IMR-90 (cell line): ENCODE results near the gene LRRC19.

Experiments used
- CEBPB ChIP-seq: IDR thresholded peaks from 2 replicates; pipeline ENCODE4 v1.6.1; 2012; ENCODE audit warnings: low read depth, low read length, improper control_type of control experiment
- CTCF ChIP-seq: conservative IDR thresholded peaks from 2 replicates; pipeline ENCODE4 v1.5.1; 2012; ENCODE audit warnings: mild to moderate bottlenecking, low read depth, low read length, improper control_type of control experiment
- MAFK ChIP-seq: IDR thresholded peaks from 2 replicates; pipeline ENCODE4 v1.6.1; 2012; ENCODE audit warnings: low read depth, low read length, improper control_type of control experiment
- MAZ ChIP-seq: IDR thresholded peaks from 2 replicates; pipeline ENCODE4 v1.6.1; 2012; ENCODE audit warnings: low read depth, mild to moderate bottlenecking, low read length, improper control_type of control experiment, moderate library complexity, borderline replicate concordance
- MXI1 ChIP-seq: IDR thresholded peaks from 2 replicates; pipeline ENCODE4 v1.6.1; 2012; ENCODE audit warnings: low read depth, mild to moderate bottlenecking, low read length, moderate library complexity, borderline replicate concordance
- POLR2A ChIP-seq: IDR thresholded peaks from 2 replicates; pipeline ENCODE4 v1.6.1; 2012; ENCODE audit warnings: mild to moderate bottlenecking, low read depth, low read length
- SMC3 ChIP-seq: fragments of 150-350 bp; IDR thresholded peaks from 2 replicates; pipeline ENCODE4 v1.6.1; 2016; ENCODE audit warnings: low read depth, mild to moderate bottlenecking, antibody characterized with exemption, low read length, moderate library complexity
- USF2 ChIP-seq: fragments of 150-350 bp; IDR thresholded peaks from 2 replicates; pipeline ENCODE4 v1.6.1; 2017; ENCODE audit warnings: mild to moderate bottlenecking, antibody characterized with exemption, low read length, low read depth

- TF ChIP-seq SMC3 (no peak), CTCF (no peak), POLR2A (no peak), MAFK (no peak), MAZ (no peak), MXI1 (no peak), USF2 (no peak), CEBPB (no peak)
Observed at GRCh38 chr9:27037499-27037898, 32.0 kb upstream of the LRRC19 start.
